GM12865 (cell line): ENCODE data around the gene FRRS1.

Experiments used
- DNase-seq: peaks from one replicate; pipeline ENCODE4 v3.0.0; 2010; ENCODE audit warnings: low read depth
- H3K4me3 ChIP-seq: 2 replicates; pipeline ENCODE4 v1.5.1; 2011; ENCODE audit warnings: mild to moderate bottlenecking, low read depth, low read length, control low read depth
- CTCF ChIP-seq: IDR thresholded peaks from 2 replicates; pipeline ENCODE4 v1.5.1; 2011; ENCODE audit warnings: low read length, control low read depth, low read depth, inconsistent platforms; ENCODE audit not compliant: insufficient read depth; ENCODE audit errors: missing control alignments

FRRS1 gene

GRCh38 chr1:99759518-99760160 is 6.8 kb downstream of the FRRS1 start:
- H3K4me3 ChIP-seq = no peak overlapping the region
- no peak for DNase-seq
- no peak for TF ChIP-seq CTCF

GRCh38 chr1:99758686-99759517 is 7.5 kb downstream of the FRRS1 start:
- peak; percentile 17 for DNase-seq
- H3K4me3 ChIP-seq = peak overlapping the region; percentile 15; the same call in 1 of the 2 replicates

GRCh38 chr1:99758073-99758511 is 8.3 kb downstream of the FRRS1 start:
- DNase-seq = peak; percentile 65
- no peak for TF ChIP-seq CTCF
- peak overlapping the region; percentile 49 for H3K4me3 ChIP-seq

- no peak overlapping the region for H3K4me3 ChIP-seq
- no peak for DNase-seq
- TF ChIP-seq CTCF = no peak
Measured at GRCh38 chr1:99756598-99756997, 9.8 kb downstream of the FRRS1 start.

- DNase-seq = no peak
- H3K4me3 ChIP-seq = no peak overlapping the region
- no peak for TF ChIP-seq CTCF
Measured at GRCh38 chr1:99755664-99756063, 10.8 kb downstream of the FRRS1 start.

- no peak for TF ChIP-seq CTCF
- no peak for DNase-seq
- H3K4me3 ChIP-seq = no peak overlapping the region
Measured at GRCh38 chr1:99754697-99755096, 11.7 kb downstream of the FRRS1 start.

GRCh38 chr1:99754055-99754626 is 12.3 kb downstream of the FRRS1 start:
- DNase-seq = no peak
- no peak overlapping the region for H3K4me3 ChIP-seq
- no peak for TF ChIP-seq CTCF
